WTC11 (cell line): Measurements from ENCODE around the gene DENND6A. TPM values are rescaled to one million over a fixed set of nuclear protein-coding genes. Genes with fewer than 3 reads are reported as not detected.

Experiments used
- ATAC-seq: fragments of 200-7000 bp; cut with Tn5 transposase; 2 replicates; pipeline ENCODE4 v1.10.0; 2021; ENCODE audit warnings: mild to moderate bottlenecking, moderate library complexity
- CTCF ChIA-PET: fragments of 300-600 bp; sonication (Branson Sonifier 250); formaldehyde crosslinking; loops from one replicate; lab custom pipeline; 2021; ENCODE audit warnings: antibody characterized with exemption; lab: Charles Lee
- POLR2A ChIA-PET: fragments of 350-600 bp; sonication (Branson Sonifier 250); formaldehyde crosslinking; loops from one replicate; lab custom pipeline; 2021; ENCODE audit warnings: antibody characterized with exemption; lab: Charles Lee
- DNase-seq: peaks from one replicate; pipeline ENCODE4 v3.0.0; 2021; ENCODE audit warnings: low spot score
- H3K27ac Mint-ChIP-seq: 2 replicates; pipeline ENCODE4 v1.8.0; 2021; ENCODE audit warnings: mixed read lengths
- H3K27me3 Mint-ChIP-seq: 2 replicates; pipeline ENCODE4 v1.8.0; 2021; ENCODE audit warnings: low read depth, mild to moderate bottlenecking, moderate library complexity, mixed read lengths
- H3K36me3 Mint-ChIP-seq: 2 replicates; pipeline ENCODE4 v1.8.0; 2021; ENCODE audit warnings: mixed read lengths
- H3K4me1 Mint-ChIP-seq: 2 replicates; pipeline ENCODE4 v1.8.0; 2022; ENCODE audit warnings: mixed read lengths
- H3K4me3 Mint-ChIP-seq: 2 replicates; pipeline ENCODE4 v1.8.0; 2021; ENCODE audit warnings: mild to moderate bottlenecking, moderate library complexity, mixed read lengths
- H3K9me3 Mint-ChIP-seq: 2 replicates; pipeline ENCODE4 v1.8.0; 2021; ENCODE audit warnings: mixed read lengths
- CTCF ChIP-seq: fragments of 200-600 bp; IDR thresholded peaks from 2 replicates; pipeline ENCODE4 v1.8.0; 2022; ENCODE audit warnings: antibody characterized with exemption
- E2F1 ChIP-seq: sonication (generic); formaldehyde crosslinking; IDR thresholded peaks from 2 replicates; pipeline ENCODE4 v1.8.0; 2022; ENCODE audit warnings: mild to moderate bottlenecking, missing genetic modification reagents
- E2F4 ChIP-seq: sonication (generic); formaldehyde crosslinking; IDR thresholded peaks from 2 replicates; pipeline ENCODE4 v1.8.1; 2022; ENCODE audit warnings: low read depth, mild to moderate bottlenecking, moderate library complexity, missing genetic modification reagents, borderline replicate concordance
- E2F5 ChIP-seq: sonication (generic); formaldehyde crosslinking; IDR thresholded peaks from 2 replicates; pipeline ENCODE4 v1.8.1; 2022; ENCODE audit warnings: mild to moderate bottlenecking, moderate library complexity, missing genetic modification reagents
- EMX1 ChIP-seq: fragments of 250-450 bp; sonication (Bioruptor Pico); IDR thresholded peaks from 2 replicates; pipeline ENCODE4 v1.8.0; 2021; ENCODE audit warnings: mild to moderate bottlenecking
- ERG ChIP-seq: fragments of 250-450 bp; sonication (Bioruptor Pico); IDR thresholded peaks from 2 replicates; pipeline ENCODE4 v1.8.0; 2021; ENCODE audit warnings: mild to moderate bottlenecking
- GTF2I ChIP-seq: fragments of 250-450 bp; sonication (Bioruptor Pico); conservative IDR thresholded peaks from 2 replicates; pipeline ENCODE4 v1.4.0; 2021; ENCODE audit warnings: mild to moderate bottlenecking
- HMGA2 ChIP-seq: fragments of 250-450 bp; sonication (Bioruptor Pico); IDR thresholded peaks from 2 replicates; pipeline ENCODE4 v1.4.0; 2021; ENCODE audit warnings: mild to moderate bottlenecking, moderate library complexity
- HMGXB4 ChIP-seq: sonication (generic); formaldehyde crosslinking; IDR thresholded peaks from 2 replicates; pipeline ENCODE4 v1.8.1; 2023; ENCODE audit warnings: mild to moderate bottlenecking, moderate library complexity, missing genetic modification reagents
- NR2C2 ChIP-seq: sonication (generic); formaldehyde crosslinking; IDR thresholded peaks from 2 replicates; pipeline ENCODE4 v1.8.0; 2022; ENCODE audit warnings: mild to moderate bottlenecking, missing genetic modification reagents
- OVOL2 ChIP-seq: fragments of 250-450 bp; sonication (Bioruptor Pico); IDR thresholded peaks from 2 replicates; pipeline ENCODE4 v1.9.0; 2021; ENCODE audit warnings: mild to moderate bottlenecking, borderline replicate concordance
- PREB ChIP-seq: sonication (generic); formaldehyde crosslinking; IDR thresholded peaks from 2 replicates; pipeline ENCODE4 v1.8.1; 2022; ENCODE audit warnings: mild to moderate bottlenecking, missing genetic modification reagents, moderate library complexity, borderline replicate concordance
- TCF7 ChIP-seq: sonication (generic); formaldehyde crosslinking; IDR thresholded peaks from 2 replicates; pipeline ENCODE4 v1.8.0; 2022; ENCODE audit warnings: mild to moderate bottlenecking, low read depth, missing genetic modification reagents, moderate library complexity
- TP53 ChIP-seq: sonication (generic); formaldehyde crosslinking; IDR thresholded peaks from 2 replicates; pipeline ENCODE4 v1.8.1; 2023; ENCODE audit warnings: mild to moderate bottlenecking, missing genetic modification reagents
- USF2 ChIP-seq: sonication (generic); formaldehyde crosslinking; IDR thresholded peaks from 2 replicates; pipeline ENCODE4 v1.8.1; 2023; ENCODE audit warnings: mild to moderate bottlenecking, missing genetic modification reagents, moderate library complexity
- ZNF121 ChIP-seq: sonication (generic); formaldehyde crosslinking; IDR thresholded peaks from 2 replicates; pipeline ENCODE4 v1.8.0; 2023; ENCODE audit warnings: missing genetic modification reagents
- ZNF263 ChIP-seq: sonication (generic); formaldehyde crosslinking; IDR thresholded peaks from 2 replicates; pipeline ENCODE4 v1.8.1; 2022; ENCODE audit warnings: low read depth, mild to moderate bottlenecking, moderate library complexity, missing genetic modification reagents
- ZNF532 ChIP-seq: fragments of 250-450 bp; sonication (Bioruptor Pico); IDR thresholded peaks from 2 replicates; pipeline ENCODE4 v1.9.0; 2021; ENCODE audit warnings: mild to moderate bottlenecking, borderline replicate concordance
- total RNA-seq: library from RNA; stranded (reverse); gene quantifications from 3 replicates; pipeline ENCODE4 v1.2.3, GENCODE V29; 2021

Gene DENND6A
- total RNA-seq, 1 experiment from 2014 or later = 13.9 TPM

GRCh38 chr3:57700737-57701136, 7.9 kb upstream of the DENND6A start:
- Mint-ChIP-seq H3K4me1 (no peaks in the 10 kb centered on the region), H3K36me3 (no peaks in the 10 kb centered on the region), H3K9me3 (no peaks in the 10 kb centered on the region), H3K27me3 (no peaks in the 10 kb centered on the region), H3K4me3 (no peak overlapping the region), H3K27ac (no peak overlapping the region)
- ATAC-seq (no peak), DNase-seq (no peak)
- no peak for TF ChIP-seq HMGA2 (CRISPR knock-in tag)
- TF ChIP-seq PREB (CRISPR knock-in tag) = no peak
- TF ChIP-seq NR2C2 (CRISPR knock-in tag) = no peak
- no peak for TF ChIP-seq OVOL2
- no peak for TF ChIP-seq EMX1
- no peak for TF ChIP-seq USF2 (CRISPR knock-in tag)
- no peak for TF ChIP-seq TCF7
- TF ChIP-seq TP53 (CRISPR knock-in tag) = no peak
- no peak for TF ChIP-seq ZNF121 (CRISPR knock-in tag)
- no peak for TF ChIP-seq E2F4 (CRISPR knock-in tag)
- no peak for TF ChIP-seq ZNF263 (CRISPR knock-in tag)
- no peak for TF ChIP-seq CTCF
- TF ChIP-seq E2F1 = no peak
- ChIA-PET CTCF (no interaction called here), POLR2A (no interaction called here)

- no peak for ATAC-seq
- TF ChIP-seq HMGXB4 (CRISPR knock-in tag) (no peak), GTF2I (CRISPR knock-in tag) (no peak), ZNF532 (CRISPR knock-in tag) (no peak), E2F4 (CRISPR knock-in tag) (no peak), E2F5 (CRISPR knock-in tag) (no peak), ERG (CRISPR knock-in tag) (no peak)
Observed at GRCh38 chr3:57699591-57699990, 6.7 kb upstream of the DENND6A start.

More at GRCh38 chr3:57699591-57699990, 6.7 kb upstream of the DENND6A start:
- CTCF ChIA-PET = no interaction called here
- no peak for DNase-seq
- H3K4me3 Mint-ChIP-seq = no peak overlapping the region
- H3K4me1 Mint-ChIP-seq = no peaks in the 10 kb centered on the region
- H3K27ac Mint-ChIP-seq = no peak overlapping the region
- H3K36me3 Mint-ChIP-seq = no peaks in the 10 kb centered on the region
- no peaks in the 10 kb centered on the region for H3K9me3 Mint-ChIP-seq
- POLR2A ChIA-PET = no interaction called here
- no peaks in the 10 kb centered on the region for H3K27me3 Mint-ChIP-seq
